ENCODE measurements around the gene PMS1.
"Not testable (repeated sequence)": the region's sequence is repeated elsewhere in the genome, so short reads cannot be mapped to it uniquely, and the experiment has no call there.

PMS1 gene

DNA sequence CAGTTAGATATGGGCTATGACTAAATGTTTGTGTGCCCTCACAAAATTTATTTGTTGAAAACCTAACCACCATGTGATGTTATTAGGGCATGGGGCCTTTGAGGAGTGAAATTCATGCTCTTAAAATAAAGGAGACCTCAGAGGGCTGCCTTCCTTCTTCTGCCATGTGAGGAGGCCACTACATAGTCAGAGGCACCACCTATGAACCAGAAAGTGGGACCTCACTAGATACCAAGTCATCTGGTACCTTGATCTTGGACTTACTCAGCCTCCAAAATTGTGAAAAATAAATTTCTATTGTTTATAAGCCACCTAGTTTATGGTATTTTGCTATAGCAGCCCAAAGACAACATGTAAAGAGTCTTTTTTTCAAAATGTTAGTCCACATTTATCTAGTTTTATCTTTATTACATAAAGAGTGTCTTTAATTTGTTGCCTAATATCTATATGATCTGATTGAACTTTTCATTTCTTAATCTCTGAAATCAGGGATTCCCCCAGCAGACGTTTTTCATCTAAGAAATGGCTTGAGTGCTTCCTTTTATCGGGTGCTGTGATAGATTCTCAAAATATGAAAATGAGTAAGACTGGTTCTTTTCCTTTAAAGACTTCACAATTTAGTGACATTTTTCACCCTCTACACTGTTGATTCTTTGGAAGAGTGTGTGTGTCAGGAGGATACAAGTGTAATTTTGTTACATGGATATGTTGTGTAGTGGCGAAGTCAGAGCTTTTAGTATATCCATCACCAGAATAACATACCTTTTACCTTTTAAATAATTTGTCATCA, 34.2 kb downstream of the PMS1 start:
- no peak for DNase-seq (ENCODE audit: low read depth in 3 of 3)

GRCh38 chr2:189819297-189819704, 35.1 kb downstream of the PMS1 start:
- DNase-seq (ENCODE audit: low read depth in 3 of 3), result no peak

- no peak for DNase-seq (ENCODE audit: low read depth in 3 of 3)
Observed at GRCh38 chr2:189821953-189822748, 37.9 kb downstream of the PMS1 start.

DNA sequence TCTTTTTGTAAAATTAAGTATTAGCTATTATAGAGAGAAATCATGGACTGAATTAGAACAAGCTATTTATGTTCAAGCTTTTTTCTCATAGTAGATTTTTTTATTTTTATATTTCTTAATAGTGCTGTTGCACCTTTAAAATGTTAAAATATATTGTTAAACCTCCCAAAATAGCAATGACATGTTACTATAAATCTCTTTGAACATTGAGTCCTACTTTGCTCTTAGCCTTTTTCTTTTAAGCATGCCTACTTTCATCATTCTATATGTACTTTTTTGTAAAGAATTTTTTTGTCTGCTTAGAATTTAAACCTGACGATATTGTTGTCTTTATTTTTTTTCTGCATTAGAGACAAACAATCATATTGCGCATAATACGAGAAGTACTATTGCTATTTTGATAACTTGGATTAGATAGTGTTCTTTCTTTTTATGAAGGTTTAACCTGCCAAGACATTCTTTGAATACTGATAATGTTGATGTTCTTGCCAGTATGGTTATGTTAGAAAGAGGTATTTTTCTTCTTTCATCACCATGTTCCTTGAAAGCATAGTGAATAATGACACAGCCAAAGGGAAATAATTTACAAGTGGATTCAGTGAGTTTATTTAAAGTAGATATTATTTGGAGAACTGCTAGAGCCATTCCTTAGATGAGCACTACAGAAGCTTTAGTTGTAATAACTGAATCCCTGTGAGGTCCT, 40.6 kb downstream of the PMS1 start:
- DNase-seq (ENCODE audit: low read depth in 3 of 3), result no peak

DNA sequence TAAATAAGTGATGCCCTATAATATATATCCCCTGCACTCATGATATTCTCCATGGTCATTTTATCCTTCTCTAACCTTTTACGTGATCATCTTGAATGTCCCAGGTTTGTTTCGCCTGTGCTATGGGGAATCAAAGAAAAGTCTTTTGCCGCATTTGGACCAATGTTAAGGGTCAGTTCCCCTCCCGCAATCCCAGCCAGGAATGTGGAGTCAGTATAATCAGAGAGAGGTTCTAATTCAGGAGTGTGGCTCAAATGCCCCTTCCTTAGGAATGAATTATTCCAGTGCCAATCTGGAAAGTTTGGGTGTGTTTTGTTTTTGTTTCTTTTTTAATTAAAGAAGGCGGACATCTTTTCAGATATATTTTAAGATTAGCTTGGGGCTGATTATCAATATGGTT, 41.8 kb downstream of the PMS1 start:
- DNase-seq (ENCODE audit: low read depth in 3 of 3), result no peak

GRCh38 chr2:189829102-189829833, 45.0 kb downstream of the PMS1 start:
- no peak for DNase-seq (ENCODE audit: low read depth in 3 of 3)

GRCh38 chr2:189830510-189830909, 46.3 kb downstream of the PMS1 start:
- DNase-seq (ENCODE audit: low read depth in 3 of 3), result no peak

DNA sequence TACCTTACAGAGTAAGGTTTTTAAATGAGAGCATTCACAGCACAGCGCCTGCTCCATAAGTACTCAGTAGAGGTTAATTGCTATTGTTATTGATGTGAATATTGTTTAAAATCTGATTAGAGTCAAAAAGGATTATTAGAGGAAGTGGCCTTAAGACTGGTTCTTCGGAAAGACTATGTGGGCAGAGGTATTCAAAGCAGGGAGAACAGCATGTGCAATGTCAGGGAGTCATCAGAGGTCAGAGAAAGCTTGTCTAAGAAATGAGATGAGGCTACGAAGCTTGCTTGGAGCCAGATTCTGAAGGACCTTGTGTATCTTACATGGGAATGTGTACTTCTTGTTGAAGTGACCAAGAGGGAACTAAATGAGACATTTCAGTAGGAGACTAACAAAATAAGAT, 49.8 kb downstream of the PMS1 start:
- DNase-seq (ENCODE audit: low read depth in 3 of 3), result no peak

GRCh38 chr2:189834642-189835041, 50.4 kb downstream of the PMS1 start:
- DNase-seq (ENCODE audit: low read depth in 3 of 3), result not testable (repeated sequence)

- no peak for DNase-seq (ENCODE audit: low read depth in 3 of 3)
Observed at GRCh38 chr2:189835855-189836558, 51.8 kb downstream of the PMS1 start.

DNA sequence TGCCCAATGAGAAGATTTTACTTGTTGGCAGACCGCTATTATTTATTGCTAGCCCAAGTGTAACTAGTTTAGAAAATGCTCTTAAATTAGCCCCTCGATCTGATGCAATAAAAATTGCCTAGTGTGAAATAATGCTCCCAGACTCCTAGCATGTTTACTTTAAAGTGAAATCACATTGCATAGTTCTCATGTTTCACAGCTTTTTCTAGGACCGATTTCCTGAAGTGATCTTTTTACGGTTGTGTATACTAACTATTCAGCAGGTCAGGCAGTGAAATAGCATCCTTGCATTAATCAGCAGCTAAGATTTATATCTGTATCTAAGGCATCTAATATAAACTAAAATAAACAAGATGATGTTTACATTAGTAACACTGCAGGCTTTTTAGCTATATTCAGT, 52.4 kb downstream of the PMS1 start:
- no peak for DNase-seq (ENCODE audit: low read depth in 3 of 3)

GRCh38 chr2:189837326-189837725, 53.1 kb downstream of the PMS1 start:
- no peak for DNase-seq (ENCODE audit: low read depth in 3 of 3)

GRCh38 chr2:189841019-189841418, 56.8 kb downstream of the PMS1 start:
- DNase-seq (ENCODE audit: low read depth in 3 of 3), result no peak

DNA sequence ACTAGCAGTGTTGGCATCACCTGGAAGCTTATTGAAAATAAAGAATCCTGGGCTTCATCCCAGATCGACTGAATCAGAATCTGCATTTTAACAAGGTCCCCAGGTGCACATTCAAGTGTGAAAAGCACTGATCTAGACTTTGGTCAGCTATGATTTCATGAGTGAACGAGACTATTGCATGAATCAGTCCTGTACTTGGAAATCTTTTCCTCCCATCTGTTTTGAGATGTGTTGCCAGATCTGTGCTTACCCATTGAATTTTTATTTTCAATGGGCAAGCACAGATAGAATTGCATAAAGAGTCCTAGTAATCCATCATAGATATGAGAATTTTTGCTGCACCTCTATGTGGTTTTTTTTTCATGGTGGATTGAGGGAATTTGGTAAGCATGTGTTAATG, 64.0 kb downstream of the PMS1 start:
- DNase-seq (ENCODE audit: low read depth in 3 of 3), result no peak

DNA sequence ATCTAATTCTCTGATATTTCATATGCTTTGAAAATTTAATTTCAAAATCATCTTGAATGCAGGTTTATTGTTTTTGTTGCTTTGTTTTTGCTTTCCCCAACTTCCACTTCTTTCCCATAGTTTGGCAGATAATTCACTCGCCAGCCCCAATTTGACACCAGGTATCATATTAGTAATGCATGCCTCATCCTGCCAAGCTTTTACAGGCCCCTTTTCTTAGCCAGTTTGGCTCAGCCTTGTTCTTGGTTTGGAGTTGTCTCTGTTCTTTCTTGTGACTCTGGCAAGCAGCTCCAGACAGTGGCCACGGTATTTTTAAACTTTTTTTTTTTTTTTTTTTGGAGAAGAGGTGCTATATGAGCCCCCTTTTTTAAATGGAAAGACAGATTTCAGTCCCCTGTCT, 65.3 kb downstream of the PMS1 start:
- no peak for DNase-seq (ENCODE audit: low read depth in 3 of 3)

GRCh38 chr2:189851174-189851826, 67.0 kb downstream of the PMS1 start:
- no peak for DNase-seq (ENCODE audit: low read depth in 3 of 3)

DNA sequence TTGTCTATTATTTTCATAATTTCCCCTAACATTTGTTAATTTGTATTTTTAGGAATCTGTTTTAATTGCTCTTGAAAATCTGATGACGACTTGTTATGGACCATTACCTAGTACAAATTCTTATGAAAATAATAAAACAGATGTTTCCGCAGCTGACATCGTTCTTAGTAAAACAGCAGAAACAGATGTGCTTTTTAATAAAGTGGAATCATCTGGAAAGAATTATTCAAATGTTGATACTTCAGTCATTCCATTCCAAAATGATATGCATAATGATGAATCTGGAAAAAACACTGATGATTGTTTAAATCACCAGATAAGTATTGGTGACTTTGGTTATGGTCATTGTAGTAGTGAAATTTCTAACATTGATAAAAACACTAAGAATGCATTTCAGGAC, 69.9 kb downstream of the PMS1 start:
- no peak for DNase-seq (ENCODE audit: low read depth in 3 of 3)

DNA sequence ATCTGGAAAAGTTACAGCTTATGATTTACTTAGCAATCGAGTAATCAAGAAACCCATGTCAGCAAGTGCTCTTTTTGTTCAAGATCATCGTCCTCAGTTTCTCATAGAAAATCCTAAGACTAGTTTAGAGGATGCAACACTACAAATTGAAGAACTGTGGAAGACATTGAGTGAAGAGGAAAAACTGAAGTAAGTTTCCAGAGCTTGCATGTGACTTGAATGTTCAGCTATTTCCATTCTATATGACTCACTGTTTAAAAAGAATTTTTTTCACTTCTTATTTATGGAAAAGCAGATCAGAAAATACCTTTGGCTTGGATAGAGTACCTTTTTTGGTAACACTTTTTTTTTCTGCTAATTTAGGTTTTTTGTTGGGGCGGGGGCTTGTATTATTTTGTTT, 70.7 kb downstream of the PMS1 start:
- DNase-seq (ENCODE audit: low read depth in 3 of 3), result no peak

DNA sequence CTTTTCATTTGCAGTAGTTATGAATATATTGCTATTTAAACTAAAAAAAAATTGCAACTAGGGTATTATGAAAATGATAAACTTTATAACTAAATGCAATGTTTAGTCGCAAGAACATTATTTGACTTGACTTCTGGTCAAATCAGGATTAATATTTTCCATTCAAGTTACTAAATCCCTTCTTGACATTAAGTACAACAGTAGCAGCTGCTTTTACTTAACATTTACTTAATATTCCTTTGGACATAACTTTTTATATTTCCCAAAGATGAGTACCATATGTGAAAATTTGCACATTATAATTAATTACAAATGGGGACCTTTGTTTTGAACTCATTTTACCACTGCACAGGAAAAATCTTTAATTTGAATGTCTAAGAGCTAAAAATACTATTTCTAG, 74.0 kb downstream of the PMS1 start:
- DNase-seq (ENCODE audit: low read depth in 3 of 3), result no peak

DNA sequence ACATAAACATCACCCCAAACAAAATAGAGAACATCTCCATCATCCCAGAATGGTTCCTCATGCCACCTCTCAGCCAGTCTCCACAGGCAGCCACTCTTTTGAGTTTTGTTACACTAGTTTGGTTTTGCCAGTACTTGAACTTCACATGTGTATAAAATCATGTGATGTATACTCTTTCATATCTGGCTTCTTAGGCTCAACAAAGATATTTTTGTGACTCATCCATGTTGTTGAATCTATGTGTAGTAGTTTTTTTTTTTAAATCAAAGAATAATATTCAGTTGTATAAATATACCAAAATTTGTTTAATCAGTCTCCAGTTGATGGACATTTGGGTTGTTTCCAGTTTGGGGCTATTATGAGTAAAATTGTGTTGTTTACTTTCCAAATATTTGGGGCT, 75.9 kb downstream of the PMS1 start:
- DNase-seq (ENCODE audit: low read depth in 3 of 3), result no peak

- DNase-seq (ENCODE audit: low read depth in 3 of 3), result no peak
Observed at GRCh38 chr2:189862751-189863150, 78.5 kb downstream of the PMS1 start.
